Measurements from ENCODE around the gene VPS51. TPM values are rescaled to one million over a fixed set of nuclear protein-coding genes. Genes with fewer than 3 reads are reported as not detected.
A peak's percentile ranks its signal among the peaks of the same experiment; 100 is the strongest.

Gene VPS51
- total and polyA plus RNA-seq, 9 of the 15 experiments (the other 6 are each of a cell fraction or from before 2014, with no cell fraction given) = 1.8 to 143 (median 46.8) TPM

GRCh38 chr11:65084598-65085375, 11.2 kb upstream of the VPS51 start:
- H3K27me3 ChIP-seq (ENCODE audit: control insufficient read depth in 2 of 2, insufficient read depth in 2 of 2, low read length in 2 of 2) = no peaks in the 10 kb centered on the region; a peak in 1 of 5 replicates
- H3K9me1 ChIP-seq (ENCODE audit: control insufficient read depth, insufficient read depth, low read length) = no peaks in the 10 kb centered on the region
- peak overlapping the region; percentile 90 for H3K27ac ChIP-seq (ENCODE audit: extremely low read depth, low read depth, low read length)
- no peaks in the 10 kb centered on the region; the same call in 1 of the 2 replicates for H4K20me1 ChIP-seq (replicated peaks; ENCODE audit: control insufficient read depth, insufficient read depth, low read length)
- H3K4me2 ChIP-seq (ENCODE audit: insufficient read depth, low read length) = peak overlapping the region; percentile 98
- WGBS (ENCODE audit: insufficient coverage, low coverage, missing lambda C conversion rate) = 25% methylated on average over 23 of the region's 23 CpGs
- TSS peak; percentile 72 for BruUV-seq (replicated peaks)
- H2AFZ ChIP-seq (ENCODE audit: low read depth, low read length) = peak overlapping the region; percentile 89
- peak; percentile 27; the same call in 1 of the 2 replicates for TF ChIP-seq ZBTB1 (CRISPR knock-in tag; IDR thresholded peaks at IDR 0.05; ENCODE audit: borderline replicate concordance, low read depth)
- peak; percentile 32; the same call in 1 of the 2 replicates for TF ChIP-seq USF1 (CRISPR knock-in tag; IDR thresholded peaks at IDR 0.05)
- TF ChIP-seq FOXA3 (CRISPR knock-in tag; conservative IDR thresholded peaks at IDR 0.05 in 1 of 2, IDR thresholded peaks at IDR 0.05 in 1 of 2) = 0 out of 4 replicates have a peak, but pooled peaks of 1 of the 2 experiments have one; percentile 14
- peak; percentile 9 for TF ChIP-seq NFYB (IDR thresholded peaks at IDR 0.05; ENCODE audit: extremely low read depth, insufficient read length)
- TF ChIP-seq NR3C1 (CRISPR knock-in tag; IDR thresholded peaks at IDR 0.05) = no peak
- 0 out of 2 replicates have a peak, but pooled peaks have one; percentile 43 for TF ChIP-seq KAT7 (CRISPR knock-in tag; IDR thresholded peaks at IDR 0.05; ENCODE audit: borderline replicate concordance)
- peaks cover 16 to 20% of the 10 kb centered on the region in 2 experiments for H3K4me1 ChIP-seq (replicated peaks in 1 of 2; ENCODE audit: control insufficient read depth in 2 of 2, insufficient read depth in 2 of 2, low read length in 2 of 2)
- CTCF ChIA-PET (ENCODE audit: low intra/inter-chr PET ratio) = interaction anchor here (1.4 kb wide), 1 partner anchor 72 kb away, joined by 3 read pairs; no protein-coding TSS in a partner anchor
- H3K36me3 ChIP-seq (ENCODE audit: control insufficient read depth, insufficient read depth, low read length) = peaks cover 78% of the 10 kb centered on the region
- in situ Hi-C loops (cut with MboI) (no loop called here), intact Hi-C loops (cut with micrococcal nuclease) (loop anchor here (5.0 kb wide), 1 partner anchor 57 kb away; the partner anchor contains the start of gene SNX15)
- no peak for DNase-seq (ENCODE audit: extremely low read depth in 1 of 4, low spot score in 3 of 4)
- POLR2A ChIA-PET = interaction anchor here (0.6 to 1.5 kb wide), 13 partner anchors 9 to 285 kb away, joined by 3 to 7 read pairs (median 4); partner anchors contain the start of genes TM7SF2 and ZNHIT2
- no peak for FAIRE-seq
- ATAC-seq = peak; percentile 16
- H3K9me3 ChIP-seq (replicated peaks; ENCODE audit: control insufficient read depth, insufficient read depth, low read depth, low read length) = no peaks in the 10 kb centered on the region
- H3K9ac ChIP-seq (ENCODE audit: insufficient read depth in 1 of 2, low read depth in 2 of 2, low read length in 2 of 2) = peak overlapping the region; percentile 96
- peaks cover 51% of the 10 kb centered on the region for H3K79me2 ChIP-seq (ENCODE audit: control insufficient read depth, insufficient read depth, low read length)
- H3K4me3 ChIP-seq = peak overlapping the region; percentile 81

Measured in K562 (cell line).